ENCODE measurements around the gene NR6A1.
A peak's percentile ranks its signal among the peaks of the same experiment; 100 is the strongest.
"Not testable (repeated sequence)": the region's sequence is repeated elsewhere in the genome, so short reads cannot be mapped to it uniquely, and the experiment has no call there.

Gene NR6A1

DNA sequence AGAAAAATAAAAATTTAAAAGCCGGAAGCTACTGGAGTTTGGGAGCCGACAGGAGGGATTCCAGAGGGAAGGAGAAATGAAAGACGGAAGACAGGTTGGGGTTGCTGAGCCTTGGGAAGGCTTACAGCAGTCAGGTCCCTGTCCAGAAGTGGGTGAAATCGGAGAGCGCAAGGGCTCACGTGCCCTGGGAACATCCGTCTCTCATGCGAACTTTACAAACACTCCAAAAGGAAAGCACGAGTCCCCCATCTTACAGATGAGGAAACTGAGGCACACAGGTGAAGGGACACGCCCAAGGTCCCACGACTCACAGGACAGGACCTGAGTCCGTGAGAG lies 5.5 kb upstream of the NR6A1 start:
- peak; percentile 52 for DNase-seq

DNA sequence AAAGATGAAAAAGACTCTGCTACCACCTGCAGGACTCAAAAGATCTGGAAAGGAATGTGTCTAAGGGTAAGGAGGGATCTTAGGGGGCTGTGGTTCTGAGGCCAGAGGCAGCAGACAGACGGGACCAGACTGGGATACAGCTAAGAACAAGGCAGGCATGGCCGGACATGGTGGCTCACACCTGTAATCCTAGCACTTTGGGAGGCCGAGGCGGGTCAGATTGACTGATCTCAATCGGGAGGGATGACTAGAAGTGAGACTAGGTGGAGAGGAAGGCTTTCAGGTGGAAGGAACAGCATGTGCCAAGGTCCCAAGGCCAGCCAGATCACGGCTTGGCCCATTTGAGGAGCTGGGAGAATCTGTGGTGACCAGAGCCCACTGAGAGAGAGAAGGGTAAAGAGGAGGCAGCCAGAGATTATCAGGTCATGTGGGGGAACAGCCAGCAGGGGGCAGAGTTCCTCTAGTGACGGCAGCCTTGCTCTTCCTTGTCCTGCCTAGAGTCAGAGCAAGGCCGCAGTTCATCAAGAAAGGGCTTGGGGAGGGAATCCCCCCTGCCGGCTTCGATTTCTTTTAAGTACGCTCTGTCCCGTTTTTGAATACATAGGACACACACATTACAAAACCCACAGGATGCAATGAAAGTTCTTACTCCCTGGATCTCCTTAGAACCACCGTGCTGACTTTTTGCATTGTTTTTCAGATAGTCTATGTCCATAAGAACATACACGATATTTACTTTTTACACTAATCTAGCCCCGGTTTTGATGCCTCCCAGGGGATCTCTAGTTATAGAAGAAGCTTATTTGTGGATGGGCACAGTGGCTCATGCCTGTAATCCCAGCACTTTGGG lies 3.2 kb upstream of the NR6A1 start:
- peak; percentile 80 for DNase-seq

DNA sequence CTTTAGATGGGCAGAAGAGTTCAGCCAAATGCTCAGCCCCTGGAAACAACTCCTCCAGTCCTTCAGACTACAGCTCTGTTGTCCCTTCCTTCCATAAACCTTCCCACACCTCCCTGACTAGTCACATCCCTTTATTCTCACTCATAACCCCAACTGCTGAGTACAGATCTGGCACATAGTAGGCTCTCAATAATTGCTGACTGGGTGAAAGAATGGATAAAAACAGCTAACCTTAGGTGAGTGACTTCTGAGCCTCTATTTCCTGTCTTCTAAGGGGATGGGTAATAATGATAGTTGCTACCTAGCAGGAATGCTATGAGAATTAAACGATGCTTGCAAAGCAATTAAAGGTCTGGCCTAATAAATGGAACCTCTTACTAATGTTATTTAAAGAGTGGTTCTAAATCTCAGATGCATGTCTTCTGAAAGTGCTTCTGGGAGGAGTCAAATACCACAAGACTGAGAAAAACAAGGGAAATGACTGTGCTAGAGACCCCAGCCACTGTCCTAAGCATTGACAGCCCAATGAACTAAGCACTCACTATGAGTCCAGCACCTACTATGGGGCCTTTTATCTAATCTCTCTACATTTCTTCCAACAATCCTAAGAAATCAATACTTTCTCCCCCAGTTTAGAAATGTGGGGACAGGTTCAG lies 2.5 kb upstream of the NR6A1 start:
- no peak for DNase-seq

DNA sequence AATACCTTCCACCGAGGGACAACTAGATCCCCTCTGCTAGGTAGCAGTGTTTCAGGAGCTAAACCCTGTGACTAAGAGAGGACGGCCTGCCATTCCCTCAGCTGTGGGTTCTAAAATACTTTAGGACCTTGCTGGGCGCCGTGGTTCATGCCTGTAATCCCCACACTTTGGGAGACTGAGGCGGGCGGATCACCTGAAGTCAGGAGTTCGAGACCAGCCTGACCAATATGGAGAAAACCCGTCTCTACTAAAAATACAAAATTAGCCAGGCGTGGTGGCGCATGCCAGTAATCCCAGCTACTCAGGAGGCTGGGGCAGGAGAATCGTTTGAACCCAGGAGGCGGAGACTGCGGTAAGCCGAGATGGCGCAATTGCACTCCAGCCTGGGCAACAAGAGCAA lies 1.8 kb upstream of the NR6A1 start:
- DNase-seq, result not testable (repeated sequence)

DNA sequence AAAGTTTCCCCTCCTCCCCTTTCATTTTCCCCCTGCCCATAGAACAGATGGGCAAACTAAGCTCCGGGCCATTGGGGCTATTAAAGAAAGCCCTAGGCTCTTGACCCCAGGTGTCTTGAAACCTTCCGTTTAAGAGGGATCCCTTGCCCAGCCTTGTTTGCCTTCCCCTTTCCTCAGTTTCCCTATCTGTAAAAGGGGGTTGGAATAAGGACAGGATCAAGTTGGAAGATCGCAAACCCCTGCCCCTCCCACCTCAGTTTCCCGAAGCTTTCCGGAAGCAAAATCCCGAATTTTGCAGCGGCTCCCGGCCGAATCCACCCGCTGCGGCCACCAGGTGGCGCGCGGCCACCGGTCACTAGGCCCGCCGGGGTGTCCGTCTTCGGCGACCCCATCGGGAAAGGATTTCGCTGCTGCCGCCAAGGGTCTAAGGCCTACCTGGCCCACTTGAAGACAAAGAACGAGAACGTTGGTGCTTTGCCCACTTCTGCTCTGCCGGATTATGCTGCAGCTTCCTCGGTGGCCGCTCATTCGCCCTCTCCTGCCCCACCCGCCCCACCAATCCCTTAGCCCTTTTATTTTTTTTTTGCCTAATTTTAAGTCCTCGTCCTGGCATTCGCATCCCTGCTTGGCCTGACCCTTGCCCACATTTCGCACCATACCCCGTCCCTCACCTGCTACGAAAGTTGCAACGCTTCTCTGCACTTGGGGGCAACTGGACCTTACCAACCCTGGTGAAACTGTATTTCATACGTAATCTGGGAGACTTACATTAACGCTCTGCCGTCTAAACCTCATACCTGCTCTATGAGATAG lies 962 bp upstream of the NR6A1 start:
- DNase-seq, result peak; percentile 87

DNA sequence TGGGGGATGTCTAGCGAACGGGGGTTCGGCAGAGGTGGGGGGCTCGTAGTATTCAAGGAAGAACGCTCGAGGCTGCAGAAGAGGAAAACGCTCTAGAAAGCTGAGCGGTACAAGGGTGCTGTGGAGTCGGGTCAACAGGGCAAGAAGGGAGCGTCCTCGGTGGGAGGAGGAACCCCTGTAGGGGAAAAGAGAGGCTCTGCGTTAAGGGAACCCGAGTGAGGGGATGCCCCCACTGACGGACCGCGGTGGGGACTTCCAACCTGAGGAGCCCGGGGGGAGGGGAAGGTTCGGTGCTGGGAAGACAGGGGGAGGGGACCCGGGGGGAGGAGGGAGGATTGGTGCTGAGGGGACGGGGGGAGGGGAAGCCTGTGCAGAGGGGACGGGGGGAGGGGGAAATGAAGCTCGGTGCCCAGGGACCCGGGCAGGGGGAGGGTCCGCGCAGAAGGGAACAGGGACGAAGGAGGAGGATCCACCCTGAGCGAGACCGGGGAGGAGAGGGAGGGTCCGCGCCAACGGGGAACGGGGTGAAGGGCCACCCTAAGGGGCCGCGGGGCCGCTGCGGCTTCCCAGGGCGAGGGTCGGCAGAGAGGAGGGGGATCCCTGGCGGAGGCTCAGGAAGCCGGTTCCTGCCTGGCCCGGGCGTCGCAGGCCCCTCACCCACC lies 621 bp downstream of the NR6A1 start:
- DNase-seq, result peak; percentile 70

DNA sequence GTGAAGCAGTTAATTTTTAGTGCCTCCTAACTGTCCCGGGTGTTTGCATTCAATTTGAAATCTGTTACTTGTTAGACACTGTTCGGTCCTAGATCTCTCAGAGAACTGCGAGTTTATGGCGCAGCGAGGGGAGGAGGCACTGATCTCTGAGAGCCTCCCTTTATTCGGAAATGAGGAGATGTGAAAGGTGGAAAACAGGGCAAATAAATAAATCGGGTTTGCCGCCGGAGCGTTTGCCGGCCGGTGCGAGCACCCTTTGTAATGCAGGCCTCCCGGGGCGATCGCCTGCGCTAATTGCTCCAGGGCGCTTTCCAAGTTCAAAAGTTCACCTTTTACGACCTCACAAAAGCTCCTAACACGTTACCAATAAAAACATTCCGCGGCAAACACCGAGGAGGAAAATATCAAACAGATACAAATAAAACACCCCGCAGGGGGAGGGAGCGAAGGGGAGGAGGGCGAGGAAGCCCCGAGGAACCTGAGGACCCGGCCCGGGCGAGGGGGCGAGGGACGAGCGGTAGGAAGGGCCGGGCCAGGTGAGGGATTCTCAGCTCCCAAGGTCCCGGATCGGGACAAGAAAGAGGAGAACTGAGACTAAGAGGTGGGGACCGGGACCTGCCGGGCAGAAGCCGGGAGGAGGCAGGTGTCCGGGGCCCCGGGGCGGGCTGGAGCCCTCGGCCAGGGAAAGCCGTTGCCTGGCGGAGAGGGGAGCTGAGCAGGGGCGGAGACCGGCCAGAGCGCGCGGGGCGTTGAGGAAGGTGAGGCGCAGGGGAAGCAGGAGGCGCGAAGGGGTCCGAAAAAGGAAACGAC lies 1.4 kb downstream of the NR6A1 start:
- DNase-seq, result peak; percentile 78

DNA sequence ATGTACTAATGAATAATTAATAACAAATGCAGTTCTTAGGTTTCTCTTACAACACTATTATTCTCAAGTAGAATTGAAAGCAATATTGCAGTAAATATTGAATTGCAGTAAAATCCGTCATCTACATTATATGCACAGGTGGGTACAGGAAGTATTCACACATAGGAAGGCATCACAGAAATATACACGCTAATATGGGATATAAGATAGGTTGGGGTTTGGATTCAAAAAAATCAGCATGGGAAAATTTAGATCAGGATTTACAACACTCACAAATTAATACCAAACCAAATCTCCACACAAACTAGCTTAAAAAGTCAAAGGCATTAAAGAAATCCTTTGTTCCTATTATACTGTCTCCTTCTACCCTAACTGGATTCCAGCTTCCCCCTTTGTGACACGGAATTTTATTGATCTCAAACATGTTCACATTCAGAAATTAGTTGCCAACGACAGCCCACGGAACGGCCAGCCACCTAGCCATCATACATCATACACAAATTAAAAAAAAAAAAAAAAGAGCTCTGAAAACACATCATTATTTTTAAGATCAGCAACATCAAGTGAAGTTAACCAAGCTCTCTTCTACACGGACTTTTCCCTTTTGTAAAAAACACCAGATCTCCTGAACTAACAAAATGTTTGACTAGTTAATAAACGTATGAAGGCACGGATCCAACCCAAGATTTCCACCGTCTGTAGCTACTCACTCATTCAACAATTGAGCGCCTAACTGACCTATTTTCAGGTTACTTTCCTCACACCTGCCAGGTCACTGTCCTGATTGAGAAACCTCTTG lies 2.2 kb downstream of the NR6A1 start:
- DNase-seq, result peak; percentile 45

DNA sequence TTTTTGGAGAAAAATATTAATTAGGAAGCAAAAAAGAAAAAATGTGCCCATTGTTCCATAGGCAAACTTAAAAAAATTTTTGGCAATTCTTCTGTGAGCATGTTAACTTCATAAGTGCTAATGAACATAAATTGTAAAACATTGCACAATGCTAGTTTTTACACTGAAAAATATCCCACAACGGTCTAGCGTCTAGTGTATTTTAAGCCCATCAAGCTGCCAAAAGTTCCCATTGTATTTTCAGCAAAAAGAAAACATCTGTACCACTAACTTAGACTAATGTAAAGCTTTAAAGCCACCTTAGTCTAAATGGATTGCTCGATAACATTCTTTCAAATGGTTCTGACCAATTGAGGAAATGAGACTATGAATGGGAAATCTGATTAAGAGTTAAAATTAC lies 2.8 kb downstream of the NR6A1 start:
- DNase-seq, result no peak

DNA sequence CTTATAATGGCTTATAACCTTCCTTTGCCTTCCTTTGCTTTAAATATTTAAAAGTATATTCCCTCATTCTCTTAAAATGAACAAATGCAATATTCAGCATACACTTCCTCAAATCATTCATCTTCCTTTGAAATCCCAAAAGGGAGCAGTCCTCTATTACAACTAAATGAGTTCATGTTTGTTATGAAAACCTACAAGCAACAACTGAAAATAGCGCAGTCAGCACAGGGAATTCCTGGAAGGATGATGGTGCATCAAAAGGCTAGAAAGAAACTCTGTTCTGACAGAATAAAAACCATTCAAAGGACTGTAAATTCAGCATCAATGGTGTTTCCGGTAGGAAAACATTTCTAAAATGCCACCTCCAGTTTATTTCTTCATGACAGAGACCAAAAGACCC lies 3.3 kb downstream of the NR6A1 start:
- peak; percentile 28 for DNase-seq

DNA sequence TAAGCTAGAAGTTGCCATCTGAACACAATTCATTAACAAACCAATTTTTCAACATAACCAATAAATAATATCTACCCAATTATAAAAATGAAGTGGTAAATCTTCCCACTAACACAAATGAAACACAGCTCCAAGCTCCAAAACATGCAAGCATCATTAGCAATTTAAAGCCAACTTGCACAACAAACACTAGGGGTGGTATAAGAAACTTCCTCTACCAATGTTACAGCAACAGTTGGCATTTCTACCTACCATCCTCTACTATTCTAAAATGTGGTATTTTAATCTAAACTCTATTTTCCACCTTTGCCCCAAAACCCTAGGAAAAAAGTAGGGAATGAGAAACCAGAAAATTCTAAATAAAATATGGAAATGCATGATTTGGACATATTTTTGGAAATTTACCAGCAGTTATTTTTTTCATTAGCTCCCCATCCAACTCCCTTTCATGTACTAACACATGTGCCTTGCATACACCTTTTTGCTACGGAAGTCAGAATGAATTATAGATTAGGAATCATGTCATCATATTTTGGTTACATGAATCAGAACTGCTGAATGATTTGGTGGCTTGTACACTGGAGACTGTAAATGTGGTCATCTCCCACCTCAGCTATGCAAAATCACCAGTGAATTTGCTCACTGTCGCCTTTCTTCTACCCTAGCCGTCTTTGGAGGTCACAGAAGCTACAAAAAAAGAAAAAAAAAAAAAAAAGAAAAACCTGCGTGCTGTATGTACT lies 4.1 kb downstream of the NR6A1 start:
- DNase-seq, result no peak

DNA sequence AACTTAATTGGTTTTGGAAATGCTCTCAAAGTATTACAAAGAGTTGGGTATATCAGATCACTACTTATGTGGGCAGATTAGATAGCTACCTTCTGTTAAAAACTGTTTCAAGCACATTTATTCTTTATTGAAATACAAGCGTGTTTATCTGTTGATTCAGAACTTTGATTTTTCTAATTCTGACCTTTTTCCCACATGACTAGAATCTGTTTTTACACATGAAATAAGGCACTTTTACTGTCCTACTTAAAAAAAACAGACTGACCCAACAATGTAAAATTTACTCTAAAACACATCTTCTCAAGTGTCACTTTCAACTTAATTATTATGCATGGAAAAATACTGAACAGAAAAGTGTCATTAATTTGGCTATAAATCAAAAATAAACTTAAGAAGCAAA lies 4.8 kb downstream of the NR6A1 start:
- no peak for DNase-seq

DNA sequence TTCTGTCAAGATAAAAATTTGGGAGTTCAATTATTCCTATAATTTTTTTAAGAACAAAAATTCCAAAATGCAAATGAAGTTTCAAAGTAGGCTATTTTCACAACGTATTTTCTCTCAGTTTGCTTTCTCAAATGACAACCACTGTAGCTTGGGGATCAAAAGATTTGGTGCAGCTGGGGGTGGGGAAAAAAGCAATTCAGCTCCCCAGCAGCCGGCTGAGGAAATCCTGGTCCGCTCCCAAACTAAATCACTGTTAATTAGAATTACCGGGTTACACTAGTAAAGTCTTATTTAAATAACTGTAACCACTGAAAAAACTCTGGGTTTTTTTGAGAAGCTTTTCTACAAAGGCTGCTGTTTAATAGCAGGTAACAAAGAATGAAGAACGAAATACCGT lies 5.7 kb downstream of the NR6A1 start:
- no peak for DNase-seq

DNA sequence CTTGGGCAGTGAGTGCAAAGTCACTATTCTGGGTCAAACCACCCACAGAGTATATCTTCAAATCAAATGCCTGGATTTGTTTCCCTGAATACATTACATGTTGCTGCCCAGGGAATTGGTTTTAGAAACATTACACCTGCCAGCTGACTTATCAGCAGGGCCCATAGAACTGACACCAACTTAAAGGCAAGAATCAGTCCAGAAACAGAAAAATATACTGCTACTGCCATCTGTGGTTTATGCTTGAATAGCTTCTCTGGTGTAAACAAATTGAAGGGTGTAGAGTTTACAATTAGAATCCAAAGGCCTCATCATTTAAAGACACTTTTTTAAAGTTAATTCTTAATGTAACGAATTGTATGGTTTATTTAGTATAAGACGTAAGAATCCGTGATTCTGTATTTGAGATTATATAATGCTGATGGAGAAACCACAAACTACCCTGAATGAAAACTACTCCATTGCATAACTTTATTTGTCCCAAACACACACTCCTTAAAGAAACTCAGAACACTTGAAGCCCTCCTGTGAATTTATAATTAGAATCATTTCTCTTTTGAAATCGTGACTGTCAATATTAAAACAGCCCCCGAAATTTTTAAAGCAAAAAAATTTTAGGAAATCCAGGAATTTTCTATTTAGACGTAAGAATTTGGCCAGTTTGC lies 6.2 kb downstream of the NR6A1 start:
- peak; percentile 45 for DNase-seq

DNA sequence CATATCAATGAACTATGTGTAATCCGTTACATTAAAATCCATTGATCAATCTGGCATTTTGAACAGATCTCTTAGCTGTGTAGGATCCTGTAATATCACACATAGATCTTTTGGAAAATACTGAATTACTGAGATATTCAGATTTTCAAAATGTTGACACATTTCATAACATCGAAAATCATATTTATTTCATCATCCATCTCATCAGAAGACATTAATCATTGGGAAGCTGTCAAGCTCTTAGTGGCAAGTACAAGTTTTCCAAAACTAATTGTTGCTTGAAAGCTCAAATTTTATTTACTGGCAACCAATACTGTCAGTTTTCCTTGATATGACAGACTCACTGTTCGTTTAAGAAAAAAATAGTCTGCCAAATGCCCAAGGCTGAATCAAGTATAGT lies 8.5 kb downstream of the NR6A1 start:
- DNase-seq, result no peak

DNA sequence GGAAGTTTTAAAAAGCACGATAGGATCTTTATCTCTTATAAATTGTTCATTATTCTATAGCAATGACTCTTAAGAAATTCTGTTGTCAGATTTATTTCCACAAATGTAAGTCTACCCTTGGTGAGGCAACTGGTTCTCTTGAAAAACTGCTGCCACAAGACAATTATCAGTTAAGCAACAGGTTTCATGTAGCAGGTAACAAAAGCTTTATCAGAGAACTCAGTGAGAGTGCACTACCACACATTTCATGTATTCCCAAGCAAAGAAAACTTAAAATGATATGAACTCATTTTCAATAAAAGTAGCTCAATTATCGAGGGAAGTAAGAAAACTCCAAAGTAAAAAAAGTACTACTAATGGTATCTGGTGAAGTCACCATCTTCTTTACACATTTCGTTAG lies 9.4 kb downstream of the NR6A1 start:
- DNase-seq, result no peak

DNA sequence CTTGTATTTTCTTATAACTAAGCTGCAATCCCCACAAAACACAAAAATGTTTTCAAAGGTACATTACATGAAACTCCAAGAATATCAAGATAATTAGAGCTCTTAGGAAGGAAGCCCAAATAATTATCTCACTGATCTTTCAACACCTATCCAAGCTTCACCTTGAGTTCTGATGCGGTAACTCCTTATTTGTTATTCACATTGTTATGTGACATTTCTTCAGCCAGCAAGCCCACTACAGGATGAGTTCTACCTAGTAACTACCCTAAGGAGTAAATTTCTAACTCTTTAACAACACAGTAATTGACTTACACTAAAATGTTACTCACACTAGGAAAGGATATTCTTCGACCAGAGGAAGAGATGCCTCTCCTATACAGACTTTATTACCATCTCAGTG lies 9.9 kb downstream of the NR6A1 start:
- no peak for DNase-seq

DNA sequence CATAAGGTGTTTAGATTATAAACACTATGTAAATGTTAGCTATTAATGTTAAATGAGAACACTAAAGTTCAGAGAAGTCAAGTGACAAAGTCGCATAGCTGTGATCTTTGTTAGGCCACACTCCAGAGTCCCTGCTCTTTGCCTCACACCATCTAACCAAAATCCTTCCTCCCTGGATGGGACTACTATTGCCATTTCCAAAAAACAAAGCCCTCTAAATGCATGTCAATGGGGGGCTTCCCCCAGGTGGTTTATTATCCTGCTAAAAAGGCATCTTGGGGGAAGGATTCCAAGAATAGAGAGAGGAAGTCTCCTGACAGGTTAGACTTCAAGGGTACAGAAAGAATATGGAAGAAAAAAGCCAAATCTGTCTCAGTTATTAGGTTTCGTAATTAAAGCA lies 10.4 kb downstream of the NR6A1 start:
- DNase-seq, result no peak

DNA sequence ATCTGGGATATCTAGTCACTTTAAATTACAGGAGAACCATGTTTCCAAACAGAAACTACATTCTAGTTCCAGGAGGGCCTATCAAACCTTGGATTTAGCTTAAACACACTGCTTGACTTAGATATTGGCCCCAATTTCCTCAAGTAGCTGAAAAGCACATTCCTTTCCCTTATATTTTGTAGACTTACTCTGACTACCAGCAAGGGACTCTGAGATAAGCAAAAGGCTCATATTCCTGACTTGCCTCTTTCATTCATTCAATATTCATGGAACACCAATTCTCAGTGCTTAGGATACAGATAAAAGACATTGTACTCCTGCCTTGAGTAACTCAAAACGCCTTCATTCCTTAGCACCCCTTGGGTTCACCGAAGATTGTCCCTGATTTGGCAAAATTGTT lies 11.8 kb downstream of the NR6A1 start:
- DNase-seq, result no peak

DNA sequence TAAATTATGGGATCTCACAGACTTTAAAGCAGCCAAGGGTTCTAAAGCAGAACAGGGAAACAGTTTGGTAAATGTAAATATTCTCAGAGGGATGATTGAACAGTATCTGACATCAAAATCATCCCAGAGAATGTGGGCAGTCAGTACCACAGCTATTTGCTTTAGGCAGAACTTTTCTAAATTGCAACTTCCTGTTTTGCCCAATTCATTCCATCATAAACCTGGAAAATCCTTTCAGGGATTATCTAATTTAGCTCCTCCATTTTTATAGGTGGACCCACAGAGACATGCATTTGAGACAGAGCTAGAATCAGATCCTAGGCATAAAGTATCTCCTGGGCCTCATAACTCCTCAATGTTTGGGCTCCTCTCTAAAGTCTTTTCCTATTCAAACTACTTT lies 12.4 kb downstream of the NR6A1 start:
- no peak for DNase-seq

All from NCI-H69 (cell line).